NCI-H146 (cell line): ENCODE data around the gene TREML4.

Source experiments
- DNase-seq: peaks from one replicate; lab custom pipeline; 2025; lab: John Stamatoyannopoulos, UW

Gene TREML4

GRCh38 chr6:41288030-41288753 is 60.0 kb downstream of the TREML4 start:
- peak; percentile 98 for DNase-seq
